Neuronal stem cell (in vitro differentiated cells): Measurements from ENCODE around the gene OBSCN.

Source experiments
- DNase-seq: peaks from one replicate; pipeline ENCODE4 v3.0.0-alpha.2; 2013; ENCODE audit warnings: low spot score
- H2AFZ ChIP-seq: one replicate; pipeline ENCODE4 v1.6.1; 2013; ENCODE audit warnings: mild to moderate bottlenecking, low read length, inconsistent platforms
- H2AK5ac ChIP-seq: 2 replicates; pipeline ENCODE4 v1.6.1; 2013; ENCODE audit warnings: low read depth, mild to moderate bottlenecking, inconsistent platforms, low read length, moderate library complexity, mixed read lengths
- H2BK120ac ChIP-seq: 2 replicates; pipeline ENCODE4 v1.6.1; 2013; ENCODE audit warnings: low read depth, mild to moderate bottlenecking, inconsistent platforms, low read length, moderate library complexity, mixed read lengths
- H2BK12ac ChIP-seq: one replicate; pipeline ENCODE4 v1.6.1; 2013; ENCODE audit warnings: low read length, inconsistent platforms
- H2BK15ac ChIP-seq: 2 replicates; pipeline ENCODE4 v1.6.1; 2013; ENCODE audit warnings: mild to moderate bottlenecking, low read length, inconsistent platforms, mixed read lengths
- H2BK5ac ChIP-seq: one replicate; pipeline ENCODE4 v1.6.1; 2013; ENCODE audit warnings: inconsistent platforms, mild to moderate bottlenecking, low read length, moderate library complexity
- H3K14ac ChIP-seq: one replicate; pipeline ENCODE4 v1.6.1; 2013; ENCODE audit warnings: low read length, inconsistent platforms
- H3K18ac ChIP-seq: 2 replicates; pipeline ENCODE4 v1.6.1; 2013; ENCODE audit warnings: low read length, inconsistent platforms
- H3K23ac ChIP-seq: 2 replicates; pipeline ENCODE4 v1.6.1; 2013; ENCODE audit warnings: low read depth, mild to moderate bottlenecking, mixed read lengths, low read length, inconsistent platforms; ENCODE audit not compliant: poor library complexity
- H3K27ac ChIP-seq: replicated peaks from 3 replicates; pipeline ENCODE4 v1.5.1; 2013; ENCODE audit warnings: low read length, inconsistent platforms
- H3K27me3 ChIP-seq, 3 experiments: 2 replicates each; pipeline ENCODE4 v1.6.1; 2013; ENCODE audit warnings: low read length in 3 of 3, mild to moderate bottlenecking in 2 of 3, inconsistent platforms in 1 of 3, low read depth in 1 of 3, mixed read lengths in 1 of 3, moderate library complexity in 1 of 3; ENCODE audit not compliant: control insufficient read depth in 3 of 3, insufficient read depth in 3 of 3
- H3K36me3 ChIP-seq, 2 donors: replicated peaks in 1 of 2; 2 replicates each; pipeline ENCODE4 v1.6.1; 2013; ENCODE audit warnings: low read length in 2 of 2; ENCODE audit not compliant: control insufficient read depth in 2 of 2, insufficient read depth in 2 of 2
- H3K4ac ChIP-seq: 2 replicates; pipeline ENCODE4 v1.6.1; 2013; ENCODE audit warnings: inconsistent platforms, mild to moderate bottlenecking, low read length, moderate library complexity
- H3K4me1 ChIP-seq, 2 donors: 1 replicate in 1 of 2; 2 replicates in 1 of 2; pipeline ENCODE4 v1.6.1; 2013; ENCODE audit warnings: low read length in 2 of 2, low read depth in 1 of 2; ENCODE audit not compliant: control insufficient read depth in 2 of 2, insufficient read depth in 1 of 2
- H3K4me2 ChIP-seq: one replicate; pipeline ENCODE4 v1.6.1; 2013; ENCODE audit warnings: mild to moderate bottlenecking, low read length, inconsistent platforms; ENCODE audit not compliant: insufficient read depth, poor library complexity, severe bottlenecking
- H3K4me3 ChIP-seq, 2 donors: 2 replicates each; pipeline ENCODE4 v1.5.1; 2013; ENCODE audit warnings: low read length in 2 of 2, mild to moderate bottlenecking in 2 of 2, inconsistent platforms in 1 of 2, moderate library complexity in 1 of 2
- H3K79me1 ChIP-seq: one replicate; pipeline ENCODE4 v1.6.1; 2013; ENCODE audit warnings: low read depth, mild to moderate bottlenecking, inconsistent platforms, low read length, moderate library complexity
- H3K9ac ChIP-seq: one replicate; pipeline ENCODE4 v1.6.1; 2013; ENCODE audit warnings: mild to moderate bottlenecking, low read depth, low read length, inconsistent platforms; ENCODE audit not compliant: poor library complexity
- H3K9me3 ChIP-seq, 2 donors: replicated peaks in 1 of 2; 2 replicates each; pipeline versions ENCODE3 to v1.6.1; 2013; ENCODE audit warnings: low read length in 2 of 2, mild to moderate bottlenecking in 2 of 2, inconsistent platforms in 1 of 2, low read depth in 1 of 2, mixed read lengths in 1 of 2, moderate library complexity in 1 of 2; ENCODE audit not compliant: control insufficient read depth in 2 of 2, insufficient read depth in 1 of 2
- H4K8ac ChIP-seq: one replicate; pipeline ENCODE4 v1.6.1; 2013; ENCODE audit warnings: low read depth, mild to moderate bottlenecking, inconsistent platforms, low read length, moderate library complexity
- H4K91ac ChIP-seq: one replicate; pipeline ENCODE4 v1.6.1; 2013; ENCODE audit warnings: low read length, low read depth, mild to moderate bottlenecking, inconsistent platforms; ENCODE audit not compliant: poor library complexity
- WGBS, 2 donors: extraction: QIAGEN DNeasy Blood & Tissue Kit; methylation state at CpG; one replicate each; pipeline ENCODE4 v1.1.7; 2013; ENCODE audit warnings: missing lambda C conversion rate in 2 of 2, mixed read lengths in 1 of 2; ENCODE audit not compliant: insufficient read length in 2 of 2, insufficient replicate concordance in 1 of 2; ENCODE audit errors: extremely low coverage in 2 of 2; 5-methylcytosine and 5-hydroxymethylcytosine counted together

The OBSCN gene

DNA sequence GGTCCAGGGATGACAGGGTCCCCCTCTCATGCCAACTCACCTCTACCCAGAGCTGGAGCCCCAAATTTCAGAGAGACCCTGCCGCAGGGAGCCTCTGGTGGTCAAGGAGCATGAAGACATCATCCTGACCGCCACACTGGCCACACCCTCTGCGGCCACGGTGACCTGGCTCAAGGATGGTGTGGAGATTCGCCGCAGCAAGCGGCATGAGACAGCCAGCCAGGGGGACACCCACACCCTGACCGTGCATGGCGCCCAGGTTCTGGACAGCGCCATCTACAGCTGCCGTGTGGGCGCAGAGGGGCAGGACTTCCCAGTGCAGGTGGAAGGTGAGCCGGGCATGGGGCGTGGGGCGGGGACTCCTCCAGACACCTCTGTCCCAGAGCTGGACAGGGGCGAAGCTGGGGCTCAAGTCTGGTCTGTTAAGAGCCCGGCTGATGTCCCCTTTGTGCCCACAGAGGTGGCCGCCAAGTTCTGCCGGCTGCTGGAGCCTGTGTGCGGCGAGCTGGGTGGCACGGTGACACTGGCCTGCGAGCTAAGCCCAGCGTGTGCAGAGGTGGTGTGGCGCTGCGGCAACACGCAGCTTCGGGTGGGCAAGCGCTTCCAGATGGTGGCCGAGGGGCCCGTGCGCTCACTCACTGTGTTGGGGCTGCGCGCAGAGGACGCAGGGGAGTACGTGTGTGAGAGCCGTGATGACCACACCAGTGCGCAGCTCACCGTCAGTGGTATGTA lies 66.0 kb downstream of the OBSCN start:
- H3K14ac ChIP-seq, result no peak overlapping the region
- H2AK5ac ChIP-seq, result peak overlapping the region; percentile 94
- H3K27me3 ChIP-seq, result peaks cover 0 to 8% (median 0%) of the 10 kb centered on the region in 3 experiments
- H3K23ac ChIP-seq, result peak overlapping the region; percentile 60
- H2BK120ac ChIP-seq, result no peak overlapping the region
- no peak overlapping the region for H2BK12ac ChIP-seq
- H2BK15ac ChIP-seq, result no peak overlapping the region
- H2BK5ac ChIP-seq, result no peak overlapping the region
- H3K18ac ChIP-seq, result peak overlapping the region; percentile 19
- no peak for DNase-seq
- H3K27ac ChIP-seq, result no peak overlapping the region
- no peak overlapping the region for H2AFZ ChIP-seq
- peaks cover 0 to 19% of the 10 kb centered on the region in 2 donors for H3K36me3 ChIP-seq
- H3K79me1 ChIP-seq, result peaks cover 9% of the 10 kb centered on the region
- peak overlapping the region in 1 of 2 donors; percentile 5 for H3K4me3 ChIP-seq
- H4K91ac ChIP-seq, result no peak overlapping the region
- no peaks in the 10 kb centered on the region for H3K9me3 ChIP-seq
- H3K9ac ChIP-seq, result peak overlapping the region; percentile 21
- H3K4me1 ChIP-seq, result peaks cover 3 to 13% of the 10 kb centered on the region in 2 donors
- no peak overlapping the region for H3K4ac ChIP-seq
- H3K4me2 ChIP-seq, result no peak overlapping the region
- WGBS, 2 donors, result no CpG with 5 or more reads among the region's 39 CpGs
- peak overlapping the region; percentile 96 for H4K8ac ChIP-seq

GRCh38 chr1:228274452-228275178 lies 66.8 kb downstream of the OBSCN start:
- Histone ChIP-seq H3K36me3 (peaks cover 0 to 23% of the 10 kb centered on the region in 2 donors), H3K4me1 (peaks cover 3 to 13% of the 10 kb centered on the region in 2 donors), H3K9me3 (no peaks in the 10 kb centered on the region), H2BK12ac (peak overlapping the region; percentile 58), H3K4ac (no peak overlapping the region), H2AK5ac (peak overlapping the region; percentile 94), H3K79me1 (peaks cover 9% of the 10 kb centered on the region), H3K4me2 (peak overlapping the region; percentile 11), H3K4me3 (peak overlapping the region in 1 of 2 donors; percentile 78), H3K27me3 (peaks cover 0 to 8% (median 0%) of the 10 kb centered on the region in 3 experiments), H2BK5ac (no peak overlapping the region), H2AFZ (no peak overlapping the region), H2BK15ac (no peak overlapping the region), H3K18ac (peak overlapping the region; percentile 96), H3K14ac (no peak overlapping the region), H3K27ac (no peak overlapping the region), H2BK120ac (no peak overlapping the region), H3K9ac (peak overlapping the region; percentile 60), H4K91ac (no peak overlapping the region), H3K23ac (peak overlapping the region; percentile 60), H4K8ac (no peak overlapping the region)
- WGBS, 2 donors, result no CpG with 5 or more reads among the region's 25 CpGs
- DNase-seq, result no peak

GRCh38 chr1:228275179-228275429 lies 67.3 kb downstream of the OBSCN start:
- no peak for DNase-seq
- H2AFZ ChIP-seq, result peak overlapping the region; percentile 91

More at GRCh38 chr1:228275179-228275429, 67.3 kb downstream of the OBSCN start:
- H2BK120ac ChIP-seq, result no peak overlapping the region
- WGBS, 2 donors, result no CpG with 5 or more reads among the region's 8 CpGs
- H3K9ac ChIP-seq, result peak overlapping the region; percentile 92
- peak overlapping the region; percentile 94 for H2AK5ac ChIP-seq
- H3K36me3 ChIP-seq, result peaks cover 0 to 26% of the 10 kb centered on the region in 2 donors
- H3K9me3 ChIP-seq, result no peaks in the 10 kb centered on the region
- peak overlapping the region; percentile 91 for H3K4me2 ChIP-seq
- no peak overlapping the region for H2BK15ac ChIP-seq
- peak overlapping the region; percentile 96 for H3K18ac ChIP-seq
- peak overlapping the region; percentile 60 for H3K23ac ChIP-seq
- H3K4me1 ChIP-seq, result peaks cover 3 to 13% of the 10 kb centered on the region in 2 donors
- H3K79me1 ChIP-seq, result peaks cover 9% of the 10 kb centered on the region
- no peak overlapping the region for H3K4ac ChIP-seq
- H4K91ac ChIP-seq, result no peak overlapping the region
- H3K27me3 ChIP-seq, result peaks cover 0 to 8% (median 0%) of the 10 kb centered on the region in 3 experiments
- H2BK5ac ChIP-seq, result no peak overlapping the region
- H3K4me3 ChIP-seq, result peak overlapping the region; percentile 56 to 78
- no peak overlapping the region for H3K27ac ChIP-seq
- no peak overlapping the region for H3K14ac ChIP-seq
- no peak overlapping the region for H2BK12ac ChIP-seq
- no peak overlapping the region for H4K8ac ChIP-seq
